Adipose tissue (tissue), 3 donors: ENCODE data around the gene SLC1A6. TPM values are rescaled to one million over a fixed set of nuclear protein-coding genes. Genes with fewer than 3 reads are reported as not detected.

Experiments
- polyA plus RNA-seq, 3 donors: library from polyadenylated mRNA; stranded (reverse); fragments of 200-250 nt; gene quantifications; one replicate each; pipeline ENCODE4 v1.2.3, GENCODE V29; 2013
- donor health status: healthy with polysubstance abuse.
- donor health status: Bipolar disorder and iron deficiency.
- donor health status: healthy.

SLC1A6 gene
- polyA plus RNA-seq, 3 donors = not detected

Other genes starting within 250 kb of the SLC1A6 start
- gene ADGRE2, start 201.3 kb downstream of the SLC1A6 start, polyA plus RNA-seq = 1 to 10 TPM in 2 of 3 donors, under 1 TPM in 1; 0.51 to 6.9 (median 2.0) TPM
- gene OR7A5, start 144.7 kb downstream of the SLC1A6 start, polyA plus RNA-seq = not detected
- under 1 TPM in 1 of 3 donors, not detected in 2; 0.34 TPM for gene OR7C1, start 144.7 kb downstream of the SLC1A6 start, polyA plus RNA-seq
- gene OR7A10, start 130.9 kb downstream of the SLC1A6 start, polyA plus RNA-seq = not detected
- gene OR7A17, start 93.7 kb downstream of the SLC1A6 start, polyA plus RNA-seq = not detected
- gene OR7C2, start 38.4 kb downstream of the SLC1A6 start, polyA plus RNA-seq = not detected
- gene CASP14, start 69.6 kb upstream of the SLC1A6 start, polyA plus RNA-seq = not detected
- under 1 TPM in 1 of 3 donors, not detected in 2; under 0.01 TPM for gene OR1I1, start 102.3 kb upstream of the SLC1A6 start, polyA plus RNA-seq
- 10 to 100 TPM in 2 of 3 donors, 1 to 10 TPM in 1; 3.6 to 17.7 (median 16.2) TPM for gene SYDE1, start 127.5 kb upstream of the SLC1A6 start, polyA plus RNA-seq
- gene NOTCH3, start 221.1 kb upstream of the SLC1A6 start, polyA plus RNA-seq = 10 to 100 TPM in 2 of 3 donors, 1 to 10 TPM in 1; 6.7 to 42.7 (median 35.4) TPM